ENCODE data around the gene DPY19L1.
"Not testable (repeated sequence)": the region's sequence is repeated elsewhere in the genome, so short reads cannot be mapped to it uniquely, and the experiment has no call there.

The DPY19L1 gene

DNA sequence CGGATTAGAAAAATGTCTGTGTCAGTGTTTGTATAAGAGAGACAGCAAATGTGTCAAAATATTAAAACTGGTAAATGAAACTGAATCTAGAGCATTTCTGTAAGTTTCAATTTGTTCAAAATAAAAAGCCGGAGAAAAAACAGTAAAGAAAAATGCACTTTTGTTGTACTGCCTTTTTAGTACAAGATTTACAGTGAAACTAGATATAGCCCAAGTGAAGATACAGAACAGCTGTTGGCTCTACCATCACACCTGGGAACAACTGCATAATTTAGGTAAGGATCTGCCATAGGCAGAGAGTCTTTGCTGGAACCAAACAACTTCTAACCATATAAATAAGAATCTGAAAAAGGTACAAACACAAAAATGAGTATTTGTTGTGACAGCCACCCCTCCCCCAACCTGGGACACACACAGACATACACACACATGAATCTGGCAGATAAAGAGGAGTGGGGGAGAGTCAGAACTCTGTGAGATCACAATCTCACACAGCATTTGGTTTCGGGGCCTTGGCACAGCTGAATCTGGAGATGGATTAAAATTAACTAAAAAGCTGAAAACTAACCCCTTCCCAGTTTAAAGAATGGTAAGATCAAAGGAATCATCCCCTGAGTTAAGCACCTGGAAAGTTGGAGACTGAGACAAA, 54.8 kb downstream of the DPY19L1 start:
- no peak for TF ChIP-seq POLR2A (IDR thresholded peaks at IDR 0.05; ENCODE audit: low read depth, low read length)
- no peak for DNase-seq (ENCODE audit: insufficient read length, low spot score)
- no peak for FAIRE-seq

DNA sequence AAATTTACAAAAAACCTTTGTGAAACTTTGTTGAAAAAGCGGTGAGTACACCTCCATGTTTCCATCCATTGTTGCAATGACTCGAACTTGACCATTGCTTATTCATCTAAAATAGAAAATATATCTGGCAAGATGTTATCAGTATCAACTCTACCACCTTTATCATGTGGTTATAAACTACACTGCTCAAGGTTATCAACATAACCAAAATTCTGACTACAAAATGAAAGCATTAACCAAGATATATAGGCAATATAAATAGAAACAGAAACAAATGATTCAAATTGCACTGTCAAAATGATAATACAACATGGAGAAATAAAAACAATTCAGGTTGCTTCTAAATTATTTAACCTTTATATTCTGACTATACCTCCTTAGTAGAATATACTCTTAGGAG, 58.2 kb downstream of the DPY19L1 start:
- peak; percentile 98 for FAIRE-seq
- DNase-seq (ENCODE audit: insufficient read length, low spot score) = not testable (repeated sequence)

DNA sequence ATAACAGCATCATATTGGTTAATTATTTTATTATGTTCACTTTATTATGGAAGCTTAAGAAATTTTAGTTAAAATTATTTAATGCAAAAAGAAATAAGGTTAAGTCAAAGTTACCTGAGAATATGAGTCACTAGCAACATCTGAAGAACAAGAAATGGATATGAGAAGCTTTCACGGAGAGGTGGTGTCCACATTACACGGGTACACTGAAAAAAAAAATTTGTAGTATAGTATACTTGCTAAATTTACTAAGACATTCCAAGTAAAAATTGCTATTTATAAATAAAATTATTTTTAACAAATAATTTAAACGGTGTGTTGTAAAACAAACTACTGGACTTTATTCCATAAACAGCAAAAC, 63.9 kb downstream of the DPY19L1 start:
- no peak for DNase-seq (ENCODE audit: insufficient read length, low spot score)
- FAIRE-seq = no peak
- no peak for TF ChIP-seq POLR2A (IDR thresholded peaks at IDR 0.05; ENCODE audit: low read depth, low read length)

DNA sequence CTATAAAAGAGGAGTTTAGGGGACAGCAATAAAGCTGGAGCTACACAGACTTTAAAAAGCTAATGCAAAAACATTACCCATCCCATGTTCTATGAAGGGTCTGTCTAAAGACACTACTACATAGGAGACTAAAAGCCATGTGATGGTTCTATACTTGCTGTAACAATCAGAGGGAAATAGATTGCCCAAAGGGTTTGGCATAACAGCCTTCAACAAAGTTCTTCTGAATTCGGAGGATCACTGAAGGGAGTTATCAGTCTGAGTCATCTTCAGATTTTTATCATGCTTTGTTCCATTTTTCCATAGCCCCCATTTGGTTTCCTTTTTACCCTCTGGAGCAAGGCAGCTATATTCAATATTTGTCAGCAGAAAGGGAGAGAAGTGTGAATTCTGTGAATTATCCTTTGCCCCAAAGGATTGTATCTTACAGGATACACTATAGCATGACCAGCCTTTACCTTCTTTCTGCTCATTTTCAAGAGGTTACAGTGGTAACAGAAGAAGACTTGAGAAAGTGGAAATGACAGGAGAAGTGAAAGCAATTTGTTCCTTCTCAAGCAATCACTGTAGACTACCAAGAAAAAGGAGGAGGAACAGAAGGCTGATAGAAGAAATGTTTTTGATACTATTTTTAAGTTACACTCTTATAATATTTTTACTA, 64.4 kb downstream of the DPY19L1 start:
- not testable (repeated sequence) for FAIRE-seq; DNase-seq (ENCODE audit: insufficient read length, low spot score)

DNA sequence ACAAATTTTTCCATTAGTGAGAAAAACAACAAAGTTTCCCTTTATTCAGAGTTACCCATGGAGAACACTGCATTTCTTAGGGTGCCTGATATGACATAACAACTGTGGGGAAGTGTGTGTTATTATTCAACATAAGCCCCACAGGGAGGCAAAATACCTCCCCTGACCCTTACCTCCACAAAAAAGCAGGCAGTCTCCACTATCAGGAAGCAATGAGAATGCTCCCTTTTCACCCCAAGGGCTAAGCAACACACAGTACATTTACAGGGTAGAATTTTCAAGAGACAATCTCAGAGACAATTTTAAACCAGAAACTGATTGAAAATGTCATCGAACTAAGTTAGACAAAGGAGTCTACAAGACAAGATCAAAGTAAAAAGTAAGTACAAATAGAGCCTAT, 69.5 kb downstream of the DPY19L1 start:
- not testable (repeated sequence) for DNase-seq (ENCODE audit: insufficient read length, low spot score)
- FAIRE-seq = peak; percentile 83

DNA sequence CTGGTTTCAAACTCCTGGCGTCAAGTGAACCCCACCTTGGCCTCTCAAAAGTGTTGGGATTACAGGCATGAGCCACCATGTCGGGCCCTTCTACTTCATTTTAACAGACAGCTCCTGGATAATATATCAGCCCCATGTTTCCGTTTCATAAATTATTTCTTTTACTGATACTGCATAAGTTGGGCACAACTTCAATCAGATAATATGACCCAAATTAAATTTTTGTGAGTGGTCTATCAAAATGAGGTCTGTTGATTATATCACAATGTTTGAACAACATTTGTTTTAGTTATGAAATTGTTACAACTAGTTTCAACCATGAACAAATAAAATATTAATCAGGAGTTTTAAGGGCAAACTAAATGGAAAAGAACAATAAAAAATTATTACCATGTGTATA, 70.8 kb downstream of the DPY19L1 start:
- not testable (repeated sequence) for FAIRE-seq; DNase-seq (ENCODE audit: insufficient read length, low spot score)

DNA sequence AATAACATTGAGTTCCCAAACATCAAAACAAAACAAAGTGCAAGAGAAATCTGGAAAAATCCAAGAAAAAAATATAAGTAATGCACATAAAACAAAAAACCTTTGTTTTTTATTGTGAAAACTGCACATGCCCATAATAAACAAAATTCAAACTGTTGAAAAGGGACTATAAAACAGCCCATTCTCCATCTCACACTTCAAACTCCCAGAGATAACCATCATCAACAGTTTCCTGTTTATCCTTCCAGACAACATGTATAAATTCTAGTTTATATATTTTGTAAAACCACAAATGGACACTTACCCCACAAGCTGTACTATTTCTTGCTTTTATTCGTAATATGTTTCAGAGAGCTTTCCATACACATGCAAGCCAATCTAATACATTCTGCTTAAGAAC, 79.3 kb downstream of the DPY19L1 start:
- DNase-seq (ENCODE audit: insufficient read length, low spot score) = no peak
- no peak for FAIRE-seq

DNA sequence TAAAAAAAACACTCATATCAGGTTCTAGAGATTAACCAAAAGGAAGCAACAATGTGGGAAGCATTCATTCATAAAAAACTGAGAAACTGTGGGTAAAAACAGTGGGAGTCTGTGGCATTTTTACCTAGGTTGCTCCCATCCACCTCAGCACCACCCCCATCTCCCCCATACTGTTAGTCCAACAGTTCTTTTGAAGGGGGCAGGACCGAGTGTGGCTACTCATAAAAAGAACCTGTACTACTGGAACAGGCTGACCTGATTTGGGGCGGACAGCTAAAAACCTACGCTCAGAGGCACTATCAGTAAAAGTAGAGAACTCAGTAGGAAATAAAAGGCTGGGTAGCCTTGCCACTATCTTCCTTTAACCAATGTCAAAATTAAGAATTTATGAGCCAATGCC, 84.5 kb downstream of the DPY19L1 start:
- no peak for TF ChIP-seq POLR2A (IDR thresholded peaks at IDR 0.05; ENCODE audit: low read depth, low read length)
- FAIRE-seq = no peak
- no peak for DNase-seq (ENCODE audit: insufficient read length, low spot score)

More for the DNA sequence above, 79.3 kb downstream of the DPY19L1 start:
- TF ChIP-seq POLR2A (IDR thresholded peaks at IDR 0.05; ENCODE audit: low read depth, low read length) = no peak

DNA sequence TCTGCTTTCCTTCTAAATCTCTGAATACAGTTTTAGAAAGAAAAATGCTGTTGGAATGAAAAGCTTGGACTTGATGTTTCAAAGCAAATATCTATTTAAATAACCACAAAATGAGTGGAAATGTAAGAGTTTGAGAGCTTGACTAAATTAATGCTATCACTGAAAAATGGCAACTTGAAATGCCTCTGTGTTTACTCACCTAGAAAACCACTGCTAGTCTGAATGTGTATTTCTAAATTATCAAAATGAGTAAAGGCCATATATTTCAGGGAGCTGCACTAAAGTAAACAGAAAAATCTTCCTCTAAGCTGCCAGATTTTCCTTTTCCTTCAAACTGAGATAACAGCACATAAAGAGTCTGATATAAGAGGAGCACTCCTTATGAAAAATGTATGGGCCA, 87.9 kb downstream of the DPY19L1 start:
- DNase-seq (ENCODE audit: insufficient read length, low spot score) (no peak), FAIRE-seq (no peak)
- TF ChIP-seq POLR2A (IDR thresholded peaks at IDR 0.05; ENCODE audit: low read depth, low read length) = no peak

DNA sequence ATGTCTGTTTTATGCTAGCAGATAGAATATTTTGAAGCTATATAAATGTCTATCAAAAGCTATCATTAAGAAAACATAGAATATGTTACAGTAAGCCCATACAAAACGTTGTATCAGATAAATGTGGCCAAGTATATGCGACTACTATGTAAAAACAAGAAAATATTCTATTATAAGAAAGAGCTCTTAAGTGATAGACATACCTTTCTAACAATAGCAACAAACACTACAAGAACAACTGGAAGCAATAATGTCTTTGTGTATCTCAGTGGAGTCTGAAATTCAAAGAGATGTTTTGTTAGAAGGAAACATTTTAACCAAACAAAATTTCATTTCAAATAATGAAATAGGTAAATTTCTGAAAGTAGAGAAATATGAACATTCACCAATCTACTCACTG, 89.9 kb downstream of the DPY19L1 start:
- DNase-seq (ENCODE audit: insufficient read length, low spot score); FAIRE-seq: not testable (repeated sequence)

DNA sequence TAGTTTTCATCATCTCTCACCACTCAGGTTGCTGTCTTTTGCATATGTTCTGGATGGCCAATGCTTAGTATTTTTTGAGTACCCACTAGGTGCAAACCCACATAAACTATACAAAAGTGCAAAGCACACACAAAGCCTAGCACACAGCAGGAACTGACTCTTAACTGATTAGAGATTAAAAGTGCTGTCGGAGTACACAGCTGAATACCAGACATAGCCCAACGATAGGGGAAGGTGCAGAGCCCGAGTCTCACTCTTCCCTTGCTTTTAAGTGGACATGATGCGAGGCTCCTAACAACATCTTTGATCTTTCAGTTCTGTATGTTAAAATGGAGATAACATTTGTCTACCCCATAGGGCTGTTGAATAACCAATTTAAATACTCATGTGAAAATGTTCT, 90.8 kb downstream of the DPY19L1 start:
- DNase-seq (ENCODE audit: insufficient read length, low spot score) (no peak), FAIRE-seq (peak; percentile 64)
- TF ChIP-seq POLR2A (IDR thresholded peaks at IDR 0.05; ENCODE audit: low read depth, low read length) = no peak

DNA sequence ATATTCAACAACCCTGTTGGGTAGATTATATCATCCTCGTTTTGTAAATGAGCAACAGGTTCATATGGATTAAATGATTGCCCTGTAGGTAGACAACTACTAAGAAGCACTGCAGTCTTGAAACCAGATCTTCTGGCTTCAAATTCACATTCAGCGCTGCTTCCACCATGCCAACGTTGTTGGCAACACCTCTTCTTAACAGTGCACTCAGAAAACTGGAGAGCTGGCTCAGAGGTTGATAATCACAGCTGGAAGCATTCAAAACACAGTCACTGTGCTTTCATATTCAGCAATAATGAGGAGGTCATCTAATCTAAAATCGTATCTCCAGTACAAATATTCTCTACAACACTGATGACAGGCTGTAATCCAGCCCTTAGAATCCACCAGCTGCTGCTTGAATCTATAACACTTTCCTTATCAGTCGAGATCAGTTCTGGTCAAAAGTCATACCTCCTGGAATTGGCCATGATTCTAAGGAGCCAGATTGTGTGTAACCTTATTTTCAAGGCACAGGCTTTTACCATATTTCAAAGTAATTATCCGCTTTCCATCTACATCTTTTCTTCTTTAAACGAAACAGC, 91.3 kb downstream of the DPY19L1 start:
- not testable (repeated sequence) for DNase-seq (ENCODE audit: insufficient read length, low spot score)
- peak; percentile 92 for FAIRE-seq

DNA sequence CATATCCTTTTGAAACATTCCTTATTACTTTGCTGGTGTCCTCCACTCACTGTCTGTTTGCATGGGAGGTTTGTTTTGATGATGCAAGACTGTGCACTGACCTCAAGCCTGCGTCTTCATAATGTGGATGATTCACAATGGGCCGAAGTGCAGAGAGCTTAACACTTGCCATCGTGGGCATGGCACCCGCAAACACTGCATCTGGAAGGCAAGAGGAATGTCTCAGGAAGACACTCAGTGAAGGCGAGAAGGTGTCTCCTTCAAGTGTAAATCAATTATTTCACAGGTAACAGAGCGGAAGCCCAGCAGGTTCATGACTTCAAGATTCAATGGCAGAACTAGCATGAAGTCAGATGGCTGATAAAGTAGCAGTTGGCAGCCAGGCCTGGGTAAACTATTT, 98.1 kb downstream of the DPY19L1 start:
- no peak for TF ChIP-seq POLR2A (IDR thresholded peaks at IDR 0.05; ENCODE audit: low read depth, low read length)
- peak; percentile 13 for DNase-seq (ENCODE audit: insufficient read length, low spot score)
- peak; percentile 15 for FAIRE-seq

DNA sequence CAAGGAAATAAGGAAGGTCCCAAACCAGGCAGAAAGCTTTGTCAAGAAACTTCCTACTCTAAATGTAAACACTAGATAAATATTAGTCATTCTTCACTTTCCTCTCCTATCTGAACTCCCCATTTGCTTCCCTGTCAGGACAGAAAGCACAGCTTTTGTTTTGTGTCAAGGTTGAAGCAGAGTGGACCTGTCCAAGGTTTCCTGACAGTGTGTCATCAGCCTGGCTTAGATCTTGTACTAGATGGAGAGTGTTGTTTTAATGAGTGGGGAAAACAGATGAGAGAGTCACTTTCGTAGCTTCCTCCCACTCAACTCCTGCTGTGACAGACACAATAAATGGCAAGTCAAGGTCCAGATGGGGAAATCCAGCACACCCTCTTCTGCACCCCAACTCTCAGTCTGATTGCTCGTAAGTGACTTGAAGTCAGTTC, 101.5 kb downstream of the DPY19L1 start:
- FAIRE-seq = peak; percentile 91
- not testable (repeated sequence) for DNase-seq (ENCODE audit: insufficient read length, low spot score)

DNA sequence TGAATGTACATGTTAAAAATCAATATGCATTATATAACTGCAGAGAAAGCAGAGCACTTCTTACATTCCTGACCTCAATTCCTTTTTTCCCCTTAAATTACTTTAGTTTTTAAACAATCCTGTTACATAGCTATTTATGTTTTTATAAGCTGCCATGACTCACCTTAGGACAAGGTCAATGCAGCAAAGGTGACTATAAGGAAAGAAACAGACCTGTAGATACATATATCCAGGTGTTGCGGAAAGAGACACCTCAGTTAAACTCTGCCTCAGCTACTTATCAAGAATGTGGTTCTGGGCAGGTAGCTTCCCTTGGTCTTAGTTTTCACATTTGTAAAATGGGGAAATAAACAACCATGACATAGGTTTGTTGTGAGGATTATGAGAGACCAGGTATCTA, 105.5 kb downstream of the DPY19L1 start:
- FAIRE-seq (no peak), DNase-seq (ENCODE audit: insufficient read length, low spot score) (no peak)
- TF ChIP-seq POLR2A (IDR thresholded peaks at IDR 0.05; ENCODE audit: low read depth, low read length) = no peak

DNA sequence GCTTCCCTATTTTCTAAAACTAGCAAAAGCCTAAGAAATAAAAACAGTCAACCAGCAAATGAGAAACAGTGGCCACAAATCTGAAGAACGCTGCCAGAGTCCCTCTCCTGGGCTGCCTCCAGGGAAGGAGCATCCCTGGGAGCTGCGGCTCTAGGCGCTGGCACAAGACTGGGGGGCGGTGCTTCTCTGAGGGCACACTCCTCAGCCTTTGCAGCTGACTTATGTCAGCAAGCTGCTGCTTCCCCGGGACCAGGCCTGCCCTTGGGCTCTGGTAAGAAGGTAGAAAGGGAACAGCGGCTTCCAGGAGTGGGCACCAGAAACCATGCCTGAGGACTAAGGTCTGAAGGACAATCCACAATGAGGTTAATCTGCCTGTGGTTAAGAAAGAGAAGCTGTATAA, 107.5 kb downstream of the DPY19L1 start:
- not testable (repeated sequence) for FAIRE-seq; DNase-seq (ENCODE audit: insufficient read length, low spot score)
